Stimulated activated effector memory CD8-positive, alpha-beta T cell treated with anti-CD3 and anti-CD28 coated beads, Interleukin-12 subunit alpha, Interleukin-12 subunit beta, amount 100 ng/mL, for 72 hours (primary cell): ENCODE data around the gene WFDC5.

ENCODE experiments used
- ATAC-seq: fragments of 150-1000 bp; cut with Tn5 transposase; 2 replicates; pipeline ENCODE4 v1.10.0; 2021
- DNase-seq, 2 donors: peaks; one replicate each; pipeline ENCODE4 v3.0.0; 2021 to 2022; ENCODE audit warnings: low spot score in 2 of 2
- H3K27ac Mint-ChIP-seq: one replicate; pipeline ENCODE4 v1.8.0; 2022; ENCODE audit warnings: mild to moderate bottlenecking, mixed read lengths
- H3K36me3 Mint-ChIP-seq: one replicate; pipeline ENCODE4 v1.8.0; 2022; ENCODE audit warnings: mild to moderate bottlenecking, mixed read lengths
- H3K4me1 Mint-ChIP-seq: one replicate; pipeline ENCODE4 v1.8.0; 2022; ENCODE audit warnings: mixed read lengths
- H3K4me3 Mint-ChIP-seq: one replicate; pipeline ENCODE4 v1.8.0; 2022; ENCODE audit warnings: mild to moderate bottlenecking, mixed read lengths
- H3K9me3 Mint-ChIP-seq: one replicate; pipeline ENCODE4 v1.8.0; 2022; ENCODE audit warnings: mixed read lengths

The WFDC5 gene

DNA sequence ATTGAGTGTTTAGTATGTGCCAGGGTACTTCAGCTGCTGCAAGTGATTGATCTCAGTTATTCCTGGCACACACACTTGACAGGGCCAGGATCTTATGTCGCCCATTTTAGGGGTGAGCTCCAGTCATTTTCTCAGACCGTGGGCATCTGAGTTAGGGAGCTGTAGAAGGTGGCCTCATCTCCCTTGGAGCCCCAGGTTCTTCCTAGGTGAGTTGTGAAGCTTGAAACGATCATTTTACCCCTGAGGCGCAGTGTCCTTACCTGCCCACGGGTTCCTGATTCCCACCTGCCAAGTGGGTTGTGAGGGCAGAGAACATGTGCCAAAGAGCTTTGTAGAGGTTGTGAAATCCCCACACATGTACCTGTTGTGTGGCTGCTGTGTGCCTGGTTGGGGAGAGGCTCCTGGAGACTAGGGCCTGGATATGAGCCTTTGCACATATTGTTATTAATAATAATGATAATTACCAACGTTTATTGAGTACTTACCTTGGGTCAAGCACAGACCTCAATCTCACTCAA is 13.6 kb downstream of the WFDC5 start:
- ATAC-seq: no peak
- Mint-ChIP-seq H3K4me3 (peak overlapping the region; percentile 13), H3K27ac (no peak overlapping the region), H3K9me3 (no peaks in the 10 kb centered on the region), H3K4me1 (peaks cover 18% of the 10 kb centered on the region), H3K36me3 (peaks cover 5% of the 10 kb centered on the region)
- DNase-seq: no peak

GRCh38 chr20:45100563-45101245 is 14.3 kb downstream of the WFDC5 start, which contains the start of gene KCNS1:
Gene KCNS1 (minus strand): TSS chr20:45101127. CDS start chr20:45099236, 1,891 bp downstream.
- H3K36me3 Mint-ChIP-seq: peaks cover 5% of the 10 kb centered on the region
- H3K27ac Mint-ChIP-seq: no peak within 1 kb of the TSS
- no peak for ATAC-seq
- no peak for DNase-seq
- peak within 1 kb of the TSS; percentile 13 for H3K4me3 Mint-ChIP-seq
- peaks cover 18% of the 10 kb centered on the region for H3K4me1 Mint-ChIP-seq
- no peaks in the 10 kb centered on the region for H3K9me3 Mint-ChIP-seq

GRCh38 chr20:45098103-45098773 is 16.7 kb downstream of the WFDC5 start:
- H3K4me3 Mint-ChIP-seq: peak overlapping the region; percentile 53
- peaks cover 18% of the 10 kb centered on the region for H3K4me1 Mint-ChIP-seq
- H3K27ac Mint-ChIP-seq: no peak overlapping the region
- H3K36me3 Mint-ChIP-seq: peaks cover 5% of the 10 kb centered on the region
- ATAC-seq (peak; percentile 31), DNase-seq (no peak)
- no peaks in the 10 kb centered on the region for H3K9me3 Mint-ChIP-seq

DNA sequence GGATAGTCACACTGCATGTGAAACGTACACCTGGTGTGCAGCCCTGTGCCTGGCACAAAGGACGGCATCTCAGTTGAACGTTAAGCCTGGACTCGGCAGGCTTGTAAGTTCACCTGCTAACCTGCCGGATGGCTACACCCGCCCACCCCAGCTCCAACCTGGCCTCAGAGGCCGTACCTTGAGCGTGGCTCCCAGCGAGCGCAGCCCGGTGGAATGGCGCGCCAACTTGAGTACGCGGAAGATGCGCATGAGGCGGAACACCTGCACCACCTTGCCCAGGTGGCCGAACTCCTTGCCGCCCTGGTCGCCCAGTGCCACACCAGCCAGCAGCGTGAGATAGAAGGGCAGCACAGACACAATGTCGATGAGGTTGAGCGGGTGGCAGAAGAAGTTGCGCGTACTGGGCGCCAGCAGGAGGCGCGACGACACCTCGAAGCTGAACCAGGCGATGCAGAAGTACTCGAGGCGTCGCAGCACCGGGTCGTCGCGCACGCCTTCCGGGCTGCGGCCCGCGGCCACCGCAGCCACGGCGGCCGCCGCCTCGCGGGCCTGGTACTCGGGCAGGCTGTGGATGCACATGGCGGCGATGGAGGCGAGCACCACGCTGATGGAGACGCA is 17.4 kb downstream of the WFDC5 start:
- Mint-ChIP-seq H3K4me1 (peaks cover 18% of the 10 kb centered on the region), H3K4me3 (peak overlapping the region; percentile 53), H3K9me3 (no peaks in the 10 kb centered on the region), H3K36me3 (peaks cover 5% of the 10 kb centered on the region), H3K27ac (no peak overlapping the region)
- ATAC-seq (peak; percentile 75), DNase-seq (peak; percentile 25 to 67)

GRCh38 chr20:45096781-45097180 is 18.2 kb downstream of the WFDC5 start:
- peaks cover 18% of the 10 kb centered on the region for H3K4me1 Mint-ChIP-seq
- DNase-seq (no peak), ATAC-seq (no peak)
- no peaks in the 10 kb centered on the region for H3K9me3 Mint-ChIP-seq
- H3K36me3 Mint-ChIP-seq: peaks cover 5% of the 10 kb centered on the region
- no peak overlapping the region for H3K27ac Mint-ChIP-seq
- H3K4me3 Mint-ChIP-seq: no peak overlapping the region

GRCh38 chr20:45095805-45096238 is 19.2 kb downstream of the WFDC5 start:
- Mint-ChIP-seq H3K27ac (peak overlapping the region; percentile 32), H3K4me1 (peaks cover 14% of the 10 kb centered on the region), H3K36me3 (peaks cover 14% of the 10 kb centered on the region), H3K4me3 (no peak overlapping the region), H3K9me3 (no peaks in the 10 kb centered on the region)
- ATAC-seq (peak; percentile 46), DNase-seq (peak; percentile 43 to 76)

DNA sequence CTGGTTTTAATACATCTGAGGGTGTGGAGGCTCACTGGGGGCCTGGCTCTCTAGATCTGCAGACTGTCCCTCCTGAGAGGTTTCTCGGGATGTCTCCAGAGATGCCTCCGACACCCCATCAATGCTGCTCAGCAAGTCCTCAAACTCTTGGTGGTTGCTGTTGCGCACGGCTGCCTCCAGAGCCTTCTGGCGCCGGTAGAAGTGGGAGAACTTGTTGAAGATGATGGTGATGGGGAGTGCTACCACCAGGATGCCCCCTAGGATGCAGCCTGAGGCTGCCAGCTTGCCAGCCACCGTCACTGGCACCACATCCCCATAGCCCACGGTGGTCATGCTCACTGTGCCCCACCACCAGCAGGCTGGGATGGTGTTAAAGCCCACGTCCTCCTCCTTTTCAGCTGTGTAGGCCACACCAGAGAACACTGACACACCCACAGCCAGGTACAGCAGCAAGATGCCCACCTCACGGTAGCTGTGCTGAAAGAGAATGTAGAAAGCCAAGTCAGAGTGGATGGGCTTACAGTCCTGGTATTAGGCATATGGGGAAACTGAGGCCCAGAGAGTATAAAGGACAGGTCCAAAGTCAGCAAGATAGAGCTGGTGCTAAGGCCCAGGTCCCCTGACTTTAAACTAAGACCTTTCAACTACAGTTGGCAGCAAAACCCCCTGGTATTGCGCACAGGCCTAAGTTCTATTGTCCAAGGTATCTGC is 20.0 kb downstream of the WFDC5 start:
- Mint-ChIP-seq H3K4me1 (peaks cover 10% of the 10 kb centered on the region), H3K27ac (peak overlapping the region; percentile 32), H3K36me3 (peaks cover 22% of the 10 kb centered on the region), H3K4me3 (no peak overlapping the region), H3K9me3 (no peaks in the 10 kb centered on the region)
- DNase-seq: no peak
- ATAC-seq: no peak

- peaks cover 28% of the 10 kb centered on the region for H3K36me3 Mint-ChIP-seq
- H3K27ac Mint-ChIP-seq: peak overlapping the region; percentile 45
- no peak overlapping the region for H3K4me3 Mint-ChIP-seq
- H3K4me1 Mint-ChIP-seq: peaks cover 10% of the 10 kb centered on the region
- ATAC-seq (no peak), DNase-seq (no peak)
- H3K9me3 Mint-ChIP-seq: no peaks in the 10 kb centered on the region
These were observed 20.8 kb downstream of the WFDC5 start for GRCh38 chr20:45094201-45094600.

DNA sequence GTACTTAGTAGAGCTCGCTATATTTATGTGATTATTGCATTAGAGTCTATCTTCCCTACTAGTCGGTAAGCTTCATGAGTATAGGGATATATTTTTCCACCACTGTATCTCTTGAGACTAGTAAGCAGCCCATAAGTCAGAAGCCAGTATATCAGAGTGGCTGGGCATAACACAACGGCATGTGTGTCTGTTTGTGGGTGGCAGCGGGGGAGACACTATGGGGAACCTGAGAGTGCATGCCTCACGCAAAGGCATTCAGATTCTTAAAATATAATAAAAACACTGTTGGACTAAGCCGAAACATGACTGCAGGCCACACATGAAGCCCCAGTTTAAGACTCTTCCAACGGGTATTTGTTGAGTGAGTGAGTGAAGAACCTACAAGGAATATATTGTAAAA is 22.1 kb downstream of the WFDC5 start:
- Mint-ChIP-seq H3K4me3 (no peak overlapping the region), H3K9me3 (no peaks in the 10 kb centered on the region), H3K36me3 (peaks cover 36% of the 10 kb centered on the region), H3K27ac (peak overlapping the region; percentile 45), H3K4me1 (peaks cover 10% of the 10 kb centered on the region)
- ATAC-seq (no peak), DNase-seq (no peak)

- Mint-ChIP-seq H3K4me1 (peaks cover 4% of the 10 kb centered on the region), H3K36me3 (peaks cover 46% of the 10 kb centered on the region), H3K27ac (peak overlapping the region; percentile 45), H3K4me3 (no peak overlapping the region), H3K9me3 (no peaks in the 10 kb centered on the region)
- DNase-seq: no peak
- ATAC-seq: no peak
These were observed 23.6 kb downstream of the WFDC5 start for GRCh38 chr20:45091366-45091765.

DNA sequence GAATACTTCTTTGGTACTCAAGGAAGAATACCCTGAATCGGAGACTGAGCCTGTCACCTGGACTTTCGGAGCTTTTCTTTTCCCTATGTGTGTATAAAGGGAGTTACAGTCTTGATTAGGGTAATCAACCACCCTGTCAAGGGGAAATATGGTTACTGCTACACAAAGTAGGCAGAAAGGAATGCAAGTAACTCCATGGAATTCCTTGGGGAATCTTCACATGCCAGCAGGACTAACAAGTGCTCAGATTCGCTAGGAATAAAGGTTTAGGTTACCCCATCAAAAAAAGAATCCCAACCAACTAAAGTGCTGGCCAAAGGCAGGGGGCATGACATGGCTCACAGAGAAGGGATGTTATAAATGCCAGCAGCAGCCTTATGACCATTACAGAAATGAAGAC is 24.5 kb downstream of the WFDC5 start:
- Mint-ChIP-seq H3K4me3 (no peak overlapping the region), H3K4me1 (peaks cover 6% of the 10 kb centered on the region), H3K36me3 (peaks cover 53% of the 10 kb centered on the region), H3K27ac (peak overlapping the region; percentile 26), H3K9me3 (no peaks in the 10 kb centered on the region)
- DNase-seq (no peak), ATAC-seq (no peak)

- no peak overlapping the region for H3K4me3 Mint-ChIP-seq
- H3K27ac Mint-ChIP-seq: peak overlapping the region; percentile 78
- peaks cover 6% of the 10 kb centered on the region for H3K4me1 Mint-ChIP-seq
- DNase-seq (no peak), ATAC-seq (no peak)
- H3K9me3 Mint-ChIP-seq: no peaks in the 10 kb centered on the region
- peaks cover 71% of the 10 kb centered on the region for H3K36me3 Mint-ChIP-seq
These were observed 26.7 kb downstream of the WFDC5 start for GRCh38 chr20:45088247-45088646.

- DNase-seq: no peak
- peak overlapping the region; percentile 78 for H3K27ac Mint-ChIP-seq
- peaks cover 75% of the 10 kb centered on the region for H3K36me3 Mint-ChIP-seq
- H3K4me1 Mint-ChIP-seq: peaks cover 6% of the 10 kb centered on the region
- no peaks in the 10 kb centered on the region for H3K9me3 Mint-ChIP-seq
- H3K4me3 Mint-ChIP-seq: no peak overlapping the region
- ATAC-seq: no peak
These were observed 27.2 kb downstream of the WFDC5 start for GRCh38 chr20:45087814-45088213.

GRCh38 chr20:45087097-45087790 is 27.7 kb downstream of the WFDC5 start:
- Mint-ChIP-seq H3K4me1 (peaks cover 6% of the 10 kb centered on the region), H3K27ac (peak overlapping the region; percentile 78), H3K36me3 (peaks cover 81% of the 10 kb centered on the region), H3K4me3 (no peak overlapping the region), H3K9me3 (no peaks in the 10 kb centered on the region)
- ATAC-seq (no peak), DNase-seq (no peak)
